GM23248 (cell line): ENCODE results near the gene GAPT. TPM values are rescaled to one million over a fixed set of nuclear protein-coding genes. Genes with fewer than 3 reads are reported as not detected.

Experiments
- DNase-seq: peaks from one replicate; pipeline ENCODE4 v3.0.0-alpha.2; 2015
- H2AFZ ChIP-seq: fragments of 200-600 bp; sonication (generic); 2 replicates; pipeline ENCODE4 v1.6.1; 2016; ENCODE audit warnings: antibody characterized with exemption
- H3F3A ChIP-seq: fragments of 200-600 bp; sonication (generic); 2 replicates; pipeline ENCODE4 v1.6.1; 2016; ENCODE audit warnings: mild to moderate bottlenecking, antibody characterized with exemption, mixed run types; ENCODE audit not compliant: insufficient read depth
- H3K27ac ChIP-seq: fragments of 200-600 bp; sonication (generic); 2 replicates; pipeline ENCODE4 v1.5.1; 2016; ENCODE audit warnings: mild to moderate bottlenecking
- H3K27me3 ChIP-seq: fragments of 200-600 bp; sonication (generic); replicated peaks from 2 replicates; pipeline ENCODE4 v1.6.1; 2016; ENCODE audit warnings: mild to moderate bottlenecking; ENCODE audit not compliant: insufficient read depth
- H3K36me3 ChIP-seq: fragments of 200-600 bp; sonication (generic); 2 replicates; pipeline ENCODE4 v1.6.1; 2016; ENCODE audit warnings: low read depth, mild to moderate bottlenecking
- H3K4me1 ChIP-seq: fragments of 200-600 bp; sonication (generic); 2 replicates; pipeline ENCODE4 v1.6.1; 2016; ENCODE audit warnings: mild to moderate bottlenecking; ENCODE audit not compliant: insufficient read depth
- H3K4me2 ChIP-seq: fragments of 200-600 bp; sonication (generic); one replicate; pipeline ENCODE4 v1.6.1; 2016; ENCODE audit warnings: mild to moderate bottlenecking; ENCODE audit not compliant: unreplicated experiment
- H3K4me3 ChIP-seq: fragments of 200-600 bp; sonication (generic); 2 replicates; pipeline ENCODE4 v1.5.1; 2016; ENCODE audit warnings: mild to moderate bottlenecking
- H3K79me2 ChIP-seq: fragments of 200-600 bp; sonication (generic); 2 replicates; pipeline ENCODE4 v1.6.1; 2016; ENCODE audit warnings: mild to moderate bottlenecking; ENCODE audit not compliant: insufficient read depth
- H3K9ac ChIP-seq: fragments of 200-600 bp; sonication (generic); 2 replicates; pipeline ENCODE4 v1.6.1; 2016; ENCODE audit warnings: mild to moderate bottlenecking
- H3K9me2 ChIP-seq: fragments of 200-600 bp; sonication (generic); 2 replicates; pipeline ENCODE4 v1.6.1; 2016; ENCODE audit warnings: mixed run types, mild to moderate bottlenecking, moderate library complexity; ENCODE audit not compliant: insufficient read depth
- H3K9me3 ChIP-seq: fragments of 200-600 bp; sonication (generic); one replicate; pipeline ENCODE4 v1.6.1; 2017; ENCODE audit warnings: low read depth
- H4K20me1 ChIP-seq: fragments of 200-600 bp; sonication (generic); 2 replicates; pipeline ENCODE4 v1.6.0; 2016; ENCODE audit not compliant: insufficient read depth
- EZH2 ChIP-seq: fragments of 200-600 bp; sonication (generic); IDR thresholded peaks from 2 replicates; pipeline ENCODE4 v1.6.1; 2018; ENCODE audit warnings: antibody characterized with exemption, mild to moderate bottlenecking; ENCODE audit not compliant: insufficient read depth, poor library complexity, severe bottlenecking
- EZH2phosphoT487 ChIP-seq: fragments of 200-600 bp; sonication (generic); IDR thresholded peaks from 2 replicates; pipeline ENCODE4 v1.6.1; 2018; ENCODE audit warnings: antibody characterized with exemption, moderate library complexity, mild to moderate bottlenecking, low read depth; ENCODE audit not compliant: insufficient read depth
- WGBS, 2 experiments: methylation state at CpG; one replicate each; pipeline ENCODE4 v1.1.6; 2015 to 2017; ENCODE audit warnings: low lambda C conversion rate in 2 of 2, low coverage in 1 of 2; ENCODE audit errors: missing lambda C conversion rate in 2 of 2; 5-methylcytosine and 5-hydroxymethylcytosine counted together
- in situ Hi-C: fragments of 300-500 bp; cut with MboI; formaldehyde crosslinking; loops from 2 replicates; pipeline ENCODE4 v1.15.0; 2020
- polyA plus RNA-seq: library from polyadenylated mRNA; unstranded; fragments of >200 nt; fragmentation: Nextera tagmentation; extraction: Ambion mirVana; gene quantifications from 2 replicates; pipeline ENCODE4 v1.2.1, GENCODE V29; 2016
- total RNA-seq: library from RNA; depleted of rRNA; stranded (reverse); fragments of >200 nt; shearing (Covaris generic); gene quantifications from 2 replicates; pipeline ENCODE4 v1.2.3, GENCODE V29; 2014

The GAPT gene
- total and polyA plus RNA-seq, 2 experiments from 2014 or later = not detected

GRCh38 chr5:58505502-58505901, 14.3 kb downstream of the GAPT start:
- no peaks in the 10 kb centered on the region for H3K36me3 ChIP-seq
- no peaks in the 10 kb centered on the region for H3K79me2 ChIP-seq
- H3K4me1 ChIP-seq = no peaks in the 10 kb centered on the region
- H3K4me3 ChIP-seq = no peak overlapping the region
- no peaks in the 10 kb centered on the region for H3K9me2 ChIP-seq
- no peaks in the 10 kb centered on the region for H4K20me1 ChIP-seq
- TF ChIP-seq EZH2 (no peak), EZH2phosphoT487 (no peak)
- H3K4me2 ChIP-seq = no peak overlapping the region
- 0 out of 2 replicates have a peak, but pooled peaks cover 11% of the 10 kb centered on the region for H3K27me3 ChIP-seq
- no peaks in the 10 kb centered on the region for H3F3A ChIP-seq
- no peaks in the 10 kb centered on the region for H3K9me3 ChIP-seq
- 39 to 56% methylated on average over 3 of the region's 3 CpGs for WGBS, 2 experiments
- H3K27ac ChIP-seq = no peak overlapping the region
- no peak for DNase-seq
- in situ Hi-C loops = loop anchor here (25.0 kb wide), 1 partner anchor 332 kb away; no protein-coding TSS in a partner anchor
- no peak overlapping the region for H2AFZ ChIP-seq
- H3K9ac ChIP-seq = no peak overlapping the region

DNA sequence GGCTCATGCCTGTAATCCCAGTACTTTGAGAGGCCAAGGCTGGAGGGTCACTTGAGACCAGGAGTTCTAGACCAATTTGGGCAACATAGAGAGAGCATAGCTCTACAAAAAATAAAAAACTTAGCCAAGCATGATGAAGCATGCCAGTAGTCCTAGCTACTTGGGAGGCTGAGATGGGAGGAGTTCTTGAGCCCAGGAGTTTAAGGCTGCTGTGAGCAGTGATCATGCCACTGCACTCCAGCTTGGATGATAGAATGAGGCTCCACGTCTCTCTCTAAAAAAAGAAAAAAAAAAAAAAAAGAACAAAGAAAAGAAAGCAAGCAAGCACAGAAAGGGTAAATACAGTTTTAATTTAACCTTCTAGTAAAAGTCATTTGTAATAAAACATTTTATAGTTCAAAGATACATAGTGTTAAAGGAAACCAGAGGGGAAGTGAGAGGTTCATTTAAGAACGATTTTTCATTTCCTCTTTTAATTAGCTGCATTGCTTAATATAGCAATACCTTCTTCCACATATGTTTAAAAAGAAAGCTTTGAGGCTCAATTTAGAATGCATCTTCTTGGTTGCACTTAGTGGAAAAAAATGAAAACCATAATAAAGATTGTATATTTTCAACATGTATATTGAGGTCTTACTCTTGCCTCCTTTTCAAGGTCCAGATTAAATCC, 14.9 kb downstream of the GAPT start:
- Histone ChIP-seq H2AFZ (no peak overlapping the region), H3K79me2 (no peaks in the 10 kb centered on the region), H3K9me3 (no peaks in the 10 kb centered on the region), H3K9ac (no peak overlapping the region), H3K4me1 (no peaks in the 10 kb centered on the region), H3K27me3 (0 out of 2 replicates have a peak, but pooled peaks cover 11% of the 10 kb centered on the region), H4K20me1 (no peaks in the 10 kb centered on the region), H3K27ac (no peak overlapping the region), H3K4me3 (no peak overlapping the region), H3K9me2 (no peaks in the 10 kb centered on the region), H3K4me2 (no peak overlapping the region), H3F3A (no peaks in the 10 kb centered on the region), H3K36me3 (no peaks in the 10 kb centered on the region)
- DNase-seq = no peak
- in situ Hi-C loops = loop anchor here (25.0 kb wide), 1 partner anchor 331 kb away; no protein-coding TSS in a partner anchor
- TF ChIP-seq EZH2 (no peak), EZH2phosphoT487 (no peak)
- WGBS, 2 experiments = 14 to 20% methylated on average over 2 of the region's 2 CpGs

GRCh38 chr5:58507715-58508114, 16.5 kb downstream of the GAPT start:
- 40 to 46% methylated on average over 4 of the region's 4 CpGs for WGBS, 2 experiments

DNA sequence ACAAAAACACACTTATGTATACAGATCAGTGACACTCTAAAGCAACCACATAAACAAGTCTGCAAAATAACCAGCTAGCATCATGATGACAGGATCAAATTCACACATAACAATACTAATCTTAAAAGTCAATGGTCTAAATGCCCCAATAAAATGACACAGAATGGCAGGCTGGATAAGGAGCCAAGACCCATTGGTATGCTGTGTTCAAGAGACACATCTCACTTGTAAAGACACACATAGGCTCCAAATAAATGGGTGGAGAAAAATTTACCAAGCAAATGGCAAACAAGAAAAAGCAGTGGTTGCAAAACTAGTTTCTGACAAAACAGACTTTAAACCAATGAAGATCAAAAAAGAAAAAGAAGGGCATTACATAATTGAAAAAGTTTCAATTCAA, 26.0 kb downstream of the GAPT start:
- Histone ChIP-seq H3K79me2 (no peaks in the 10 kb centered on the region), H3F3A (no peaks in the 10 kb centered on the region), H2AFZ (no peak overlapping the region), H3K9ac (no peak overlapping the region), H3K27ac (no peak overlapping the region), H3K4me1 (no peaks in the 10 kb centered on the region), H3K27me3 (no peaks in the 10 kb centered on the region), H3K4me2 (no peak overlapping the region), H3K9me2 (no peaks in the 10 kb centered on the region), H4K20me1 (no peaks in the 10 kb centered on the region), H3K4me3 (no peak overlapping the region), H3K36me3 (no peaks in the 10 kb centered on the region), H3K9me3 (no peaks in the 10 kb centered on the region)
- in situ Hi-C loops = loop anchor here (25.0 kb wide), 1 partner anchor 320 kb away; no protein-coding TSS in a partner anchor
- no peak for TF ChIP-seq EZH2
- no peak for TF ChIP-seq EZH2phosphoT487
- DNase-seq = no peak

More at GRCh38 chr5:58507715-58508114, 16.5 kb downstream of the GAPT start:
- in situ Hi-C loops = loop anchor here (25.0 kb wide), 1 partner anchor 330 kb away; no protein-coding TSS in a partner anchor
- Histone ChIP-seq H4K20me1 (no peaks in the 10 kb centered on the region), H3K79me2 (no peaks in the 10 kb centered on the region), H3K9me2 (no peaks in the 10 kb centered on the region), H3K9ac (no peak overlapping the region), H3K27me3 (0 out of 2 replicates have a peak, but pooled peaks cover 9% of the 10 kb centered on the region), H3K9me3 (no peaks in the 10 kb centered on the region), H3K4me1 (no peaks in the 10 kb centered on the region), H3K36me3 (no peaks in the 10 kb centered on the region), H3K27ac (no peak overlapping the region), H3K4me2 (no peak overlapping the region), H2AFZ (no peak overlapping the region), H3K4me3 (no peak overlapping the region), H3F3A (no peaks in the 10 kb centered on the region)
- DNase-seq = no peak
- TF ChIP-seq EZH2phosphoT487 (no peak), EZH2 (no peak)
